ENCODE data around the gene BRCC3.

Gene BRCC3

DNA sequence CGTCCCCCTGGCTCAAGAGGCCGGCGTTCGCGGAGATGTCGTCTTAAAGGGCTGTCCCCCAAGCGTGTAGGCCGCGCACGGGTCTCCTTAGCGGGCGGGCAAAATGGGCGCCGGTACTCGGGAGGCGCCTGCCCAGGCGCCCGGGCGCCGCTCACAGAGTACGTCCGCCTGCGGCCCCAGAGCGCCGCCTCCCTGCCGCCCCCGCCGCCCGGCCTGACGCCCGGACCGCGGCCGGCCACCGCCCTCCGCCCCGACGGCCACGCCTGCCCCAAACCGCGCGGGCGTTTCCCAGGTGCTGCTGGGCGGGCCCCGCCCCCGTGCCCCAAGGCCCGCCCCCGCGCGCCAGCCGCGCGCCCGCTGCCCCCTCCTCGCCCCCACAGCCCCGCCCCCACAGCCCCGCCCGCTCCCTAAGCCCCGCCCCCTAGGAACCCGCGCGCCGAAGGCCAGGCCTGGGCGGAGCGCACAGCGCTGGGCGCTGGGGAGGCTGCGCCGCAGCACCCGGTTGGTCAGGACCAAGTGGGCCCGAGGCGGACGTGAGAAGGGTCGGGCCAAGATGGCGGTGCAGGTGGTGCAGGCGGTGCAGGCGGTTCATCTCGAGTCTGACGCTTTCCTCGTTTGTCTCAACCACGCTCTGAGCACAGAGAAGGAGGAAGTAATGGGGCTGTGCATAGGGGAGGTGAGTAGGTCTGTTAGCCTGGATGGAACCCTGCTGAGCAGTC is at the start of gene BRCC3, which contains the start of the genes CMC4 and MTCP1:
TSS of gene BRCC3 (plus strand) at position 534 of the 719 bp plus-strand sequence. CDS start at position 554, 20 bp downstream.
TSS of gene CMC4 (minus strand) at position 162 of the 719 bp plus-strand sequence. CDS start 7,113 bp downstream, outside the sequence.
TSS of gene MTCP1 (minus strand) at position 162 of the 719 bp plus-strand sequence. CDS start 5,126 bp downstream, outside the sequence.
- DNase-seq (ENCODE audit: low read depth in 2 of 2): peak; percentile 62 to 66

DNA sequence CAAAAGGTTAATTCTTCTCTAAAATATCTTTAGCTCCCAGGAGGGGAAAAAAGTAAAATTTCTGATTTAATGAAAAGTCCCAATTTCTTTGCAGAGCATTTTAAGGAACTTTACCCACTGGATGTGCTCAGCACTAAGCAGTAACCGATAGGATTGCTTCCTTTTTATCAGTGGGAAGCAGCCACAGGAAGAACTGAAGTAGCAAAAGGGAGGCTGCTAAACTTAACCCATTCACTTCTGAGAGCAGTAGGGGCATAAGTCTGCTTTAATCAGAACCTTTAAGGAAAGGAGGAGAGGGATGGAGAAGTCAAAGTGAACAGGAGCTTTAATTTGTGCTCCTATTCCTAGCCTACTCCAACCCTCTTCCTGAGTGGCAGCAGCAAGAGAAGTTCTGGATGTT is 48.7 kb upstream of the BRCC3 start, which contains the start of gene F8:
TSS of gene F8 (minus strand) at position 139 of the 400 bp plus-strand sequence. CDS start 171 bp downstream, outside the sequence.
- DNase-seq (ENCODE audit: low read depth in 2 of 2): no peak

DNA sequence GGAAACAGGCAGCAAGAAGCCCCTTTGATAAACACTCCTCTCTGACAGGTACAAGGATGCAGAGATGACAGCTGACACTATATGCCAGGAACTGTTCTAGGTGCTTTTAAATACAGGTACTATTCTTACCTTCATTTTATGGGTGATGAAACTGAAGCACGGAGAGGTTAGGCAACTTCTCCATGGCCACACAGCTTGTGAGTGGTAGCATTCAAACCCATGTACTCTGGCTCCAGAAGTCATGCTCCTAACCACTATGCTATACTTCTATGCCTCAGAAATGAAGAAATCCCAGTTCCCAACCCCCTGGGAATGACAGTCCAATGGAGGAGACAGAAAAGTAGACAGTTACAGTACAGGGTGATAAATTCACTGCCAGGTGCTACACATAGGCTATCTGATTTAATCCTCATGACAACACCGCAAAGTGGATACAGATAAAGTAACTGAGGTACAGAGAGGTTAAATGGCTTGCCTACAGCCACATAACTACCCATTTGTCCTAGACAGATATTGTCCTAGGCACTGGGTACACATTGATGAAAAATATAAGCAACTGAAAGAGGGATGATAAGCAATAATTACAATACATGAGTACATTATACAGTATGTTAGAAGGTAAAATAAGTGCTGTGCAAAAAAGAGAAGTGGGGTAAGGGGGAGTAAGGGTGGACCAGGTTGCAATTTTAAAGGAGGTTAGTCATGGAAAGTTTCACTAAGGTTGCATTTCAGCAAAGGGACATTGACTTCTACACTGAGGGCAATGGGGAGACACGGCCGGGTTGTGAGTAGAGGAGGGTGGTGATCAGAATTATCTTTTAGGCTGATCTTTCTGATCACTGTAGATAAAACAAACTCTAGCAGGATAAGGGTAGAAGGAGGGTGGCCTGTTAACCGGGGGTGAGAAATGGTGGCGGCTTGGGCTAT is 47.1 kb upstream of the BRCC3 start:
- DNase-seq (ENCODE audit: low read depth in 2 of 2): no peak

DNA sequence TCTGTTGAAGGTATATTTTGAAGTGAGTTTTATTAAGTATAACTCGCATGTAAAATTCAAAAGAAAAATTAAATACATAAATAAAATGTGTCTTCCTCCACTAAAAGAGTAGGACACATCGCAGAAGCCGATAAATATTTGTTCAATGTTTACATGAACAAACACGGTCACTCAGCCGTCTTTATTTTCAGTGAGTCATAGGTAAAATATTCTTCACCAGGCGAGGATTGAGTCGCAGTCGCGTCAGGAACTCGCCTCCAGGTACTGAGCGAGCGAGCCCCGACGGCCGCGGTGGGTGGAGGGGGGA is 44.9 kb upstream of the BRCC3 start:
- no peak for DNase-seq (ENCODE audit: low read depth in 2 of 2)

DNA sequence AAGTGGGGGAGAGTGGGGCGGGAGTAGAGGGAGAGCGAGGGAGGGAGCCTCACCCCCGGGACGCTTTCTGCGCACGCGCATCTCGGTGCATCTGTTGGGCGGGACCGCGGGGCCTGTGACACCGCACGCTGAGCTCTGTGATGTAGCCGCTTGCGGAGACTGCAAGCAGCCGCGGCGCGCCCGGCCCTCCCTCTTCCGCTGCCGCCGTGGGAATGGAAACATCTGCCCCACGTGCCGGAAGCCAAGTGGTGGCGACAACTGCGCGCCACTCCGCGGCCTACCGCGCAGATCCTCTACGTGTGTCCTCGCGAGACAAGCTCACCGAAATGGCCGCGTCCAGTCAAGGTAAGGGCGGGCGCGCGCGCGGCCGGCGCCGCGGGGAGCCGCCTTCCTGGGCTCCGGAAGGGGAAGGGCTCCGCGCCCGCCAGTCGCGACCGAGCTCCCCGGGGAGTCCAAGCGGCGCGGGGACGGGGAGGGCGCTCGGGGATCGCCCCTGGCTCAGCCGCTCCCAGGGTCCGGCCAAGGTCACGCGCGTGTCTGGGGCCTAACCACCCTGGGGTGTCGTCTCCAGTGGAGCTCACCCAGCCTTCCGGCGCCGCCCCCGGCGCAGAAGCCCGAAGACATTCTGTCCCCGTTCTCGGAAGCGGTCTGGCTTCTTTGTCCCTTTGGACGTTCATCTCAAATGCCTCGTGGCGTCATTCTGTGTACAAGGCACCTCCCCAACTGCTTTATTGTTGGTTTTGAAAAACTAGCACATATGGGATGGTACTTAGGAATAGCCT is 44.4 kb upstream of the BRCC3 start, which contains the start of gene FUNDC2:
TSS of gene FUNDC2 (plus strand) at position 118 of the 782 bp plus-strand sequence. CDS start at position 213, 95 bp downstream.
- DNase-seq (ENCODE audit: low read depth in 2 of 2): peak; percentile 82 to 84

DNA sequence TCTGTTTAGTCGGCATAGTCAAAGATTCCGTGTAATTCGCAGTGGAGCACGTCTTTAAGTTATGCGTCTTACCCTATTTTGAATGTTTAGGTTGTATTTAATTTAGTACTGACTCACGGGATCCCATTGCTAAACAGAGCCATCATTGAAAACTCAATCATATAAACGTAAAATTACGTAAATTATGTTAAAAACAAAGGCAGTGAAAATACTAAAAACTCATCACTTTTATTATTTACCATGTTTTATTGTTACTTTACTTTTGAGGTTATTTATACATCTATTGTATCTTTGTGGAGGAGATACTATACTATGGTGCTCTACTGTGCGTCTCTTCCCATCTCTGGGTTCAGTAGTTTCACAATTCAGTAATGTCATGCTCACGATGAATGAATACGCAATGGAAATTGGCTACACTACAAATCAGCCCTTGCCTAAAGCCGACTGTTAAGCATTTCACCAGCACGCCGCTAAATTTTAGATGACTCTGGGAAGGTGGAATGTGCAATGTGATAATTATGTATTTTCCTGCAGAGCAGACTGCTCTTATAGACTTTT is 43.7 kb upstream of the BRCC3 start:
- DNase-seq (ENCODE audit: low read depth in 2 of 2): peak in 1 of 2 donors; percentile 4

DNA sequence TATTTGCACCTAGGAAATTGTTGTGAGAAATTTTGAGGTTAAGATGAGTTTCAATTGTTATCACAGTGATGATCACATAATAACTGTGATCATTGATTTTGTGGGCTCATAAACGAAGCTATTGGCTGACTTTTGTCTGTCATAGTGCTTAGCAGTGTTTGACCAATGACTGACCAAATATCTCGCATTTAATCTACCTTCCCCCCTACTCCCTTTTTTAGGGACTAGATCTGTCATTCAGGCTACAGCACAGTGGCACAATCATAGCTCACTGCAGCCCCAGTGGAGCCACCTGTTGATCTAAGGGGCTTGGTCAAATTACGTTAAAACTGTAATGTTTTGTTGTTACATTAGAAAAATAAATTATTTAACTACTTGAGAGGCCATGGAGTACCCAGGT is 43.2 kb upstream of the BRCC3 start:
- no peak for DNase-seq (ENCODE audit: low read depth in 2 of 2)

DNA sequence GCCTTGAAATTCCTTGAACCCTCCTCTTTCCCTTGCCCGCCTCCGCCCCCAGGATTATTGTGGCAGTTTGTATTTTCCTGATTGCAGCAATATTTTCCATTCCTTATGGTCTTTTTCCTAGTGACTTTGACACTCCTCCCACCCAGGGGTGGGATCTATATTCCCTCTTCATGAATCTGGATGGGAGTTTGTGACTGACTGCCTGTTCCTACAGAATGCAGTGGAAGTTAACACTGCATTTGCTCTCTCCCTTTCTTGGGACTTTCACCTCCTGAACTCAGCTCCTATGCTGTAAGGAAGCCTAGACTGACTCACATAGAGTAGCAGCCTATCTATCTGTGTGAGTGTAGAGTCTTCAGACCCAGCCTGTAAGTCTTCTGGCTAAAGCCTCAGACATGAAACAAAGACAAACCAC is 42.4 kb upstream of the BRCC3 start:
- DNase-seq (ENCODE audit: low read depth in 2 of 2): no peak

DNA sequence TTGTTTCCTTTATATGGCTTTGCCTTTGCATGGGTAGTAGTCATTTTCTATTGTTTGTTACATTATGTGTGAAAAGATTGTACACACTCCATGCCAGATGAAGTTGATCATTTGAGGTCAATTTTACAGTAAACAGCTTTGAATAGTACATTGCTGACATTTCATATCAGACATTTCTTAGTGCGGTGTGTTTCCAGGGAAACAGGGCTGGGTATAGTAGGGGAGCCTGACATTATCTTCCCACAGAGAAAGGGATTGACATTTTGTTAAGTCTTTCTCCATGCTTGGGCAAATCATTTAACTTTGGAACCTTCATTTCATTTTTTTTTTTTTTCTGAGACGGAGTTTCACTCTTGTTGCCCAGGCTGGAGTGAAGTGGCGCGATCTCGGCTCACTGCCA is 39.7 kb upstream of the BRCC3 start:
- DNase-seq (ENCODE audit: low read depth in 2 of 2): no peak

DNA sequence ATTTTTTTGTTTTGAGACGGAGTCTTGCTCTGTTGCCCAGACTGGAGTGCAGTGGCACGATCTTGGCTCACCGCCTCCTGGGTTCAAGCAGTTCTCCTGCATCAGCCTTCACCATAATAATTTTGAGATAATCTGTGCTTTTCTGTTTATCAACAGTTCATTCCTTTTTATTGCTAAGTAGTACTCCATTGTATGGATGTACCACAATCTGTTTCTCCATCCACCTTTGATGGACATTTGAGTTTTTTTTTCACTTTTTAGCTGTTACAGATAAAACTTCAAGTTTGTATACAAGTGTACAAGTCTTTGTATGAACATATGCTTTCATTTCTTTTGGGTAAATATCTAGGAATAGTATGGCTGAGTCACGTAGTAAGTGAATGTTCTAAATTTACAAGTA is 35.6 kb upstream of the BRCC3 start:
- DNase-seq (ENCODE audit: low read depth in 2 of 2): no peak

DNA sequence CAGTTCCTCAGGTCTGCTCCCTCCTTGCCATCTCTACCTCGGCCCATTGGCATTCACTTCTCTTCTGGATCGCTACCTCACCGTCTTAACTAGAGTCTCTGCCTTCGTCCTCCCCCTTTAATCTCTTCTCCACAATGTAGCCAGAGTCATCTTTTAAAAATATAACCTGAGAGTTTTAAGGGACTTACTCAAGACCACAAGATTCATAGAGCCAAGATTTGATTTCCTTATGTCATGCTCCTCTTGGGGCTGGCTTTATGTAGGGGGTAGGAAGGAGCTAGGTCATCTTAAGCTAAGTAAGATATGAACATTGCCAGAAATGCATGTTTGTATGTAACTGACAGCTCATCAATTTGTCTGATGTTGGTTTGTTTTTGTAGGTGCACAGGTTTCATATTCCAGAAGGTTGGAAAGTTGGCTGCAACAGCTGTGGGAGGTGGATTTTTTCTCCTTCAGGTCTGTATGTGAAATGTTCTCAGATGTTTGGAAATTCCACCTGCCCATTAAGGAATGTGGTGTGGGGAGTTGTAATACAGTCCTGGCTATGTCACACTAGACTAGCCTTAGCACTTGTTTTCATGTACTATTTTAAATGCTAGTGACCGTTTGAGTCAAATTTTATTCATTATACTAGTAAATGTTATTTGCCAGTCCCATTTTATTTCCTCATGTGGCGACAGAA is 25.0 kb upstream of the BRCC3 start:
- DNase-seq (ENCODE audit: low read depth in 2 of 2): no peak

DNA sequence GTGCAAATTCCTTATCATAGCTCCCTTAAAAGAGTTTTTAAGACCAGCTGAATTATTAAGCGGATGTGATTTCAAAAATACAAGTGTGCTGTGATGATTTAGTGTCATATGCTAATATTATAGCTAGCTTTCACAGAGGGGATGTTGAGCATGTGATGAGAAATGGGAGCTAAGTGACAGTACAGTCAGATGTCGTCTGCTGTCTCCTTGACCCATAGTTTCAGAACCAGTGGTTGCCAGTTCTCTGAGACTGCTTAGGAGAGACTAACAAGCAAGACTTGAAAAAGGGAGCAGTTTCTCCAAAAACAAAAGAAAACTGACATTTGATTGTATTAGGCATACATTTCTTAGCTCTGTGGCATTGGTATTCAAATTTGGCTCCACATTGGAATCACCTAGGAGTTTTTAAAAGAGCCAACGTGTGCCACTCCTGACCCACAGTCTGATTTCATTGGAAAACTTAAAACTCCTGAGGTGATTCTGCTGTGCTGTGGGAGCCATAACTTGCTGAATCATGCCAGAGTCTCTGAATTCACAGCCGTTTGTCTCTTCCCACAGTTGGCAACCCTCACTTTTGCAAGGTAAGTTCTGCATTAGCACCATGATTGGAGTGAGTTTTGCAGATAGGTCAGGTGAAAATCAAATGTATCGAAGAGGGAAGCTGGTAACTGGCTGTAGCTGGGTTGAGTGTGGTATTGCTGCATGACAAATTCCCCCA is 24.3 kb upstream of the BRCC3 start:
- no peak for DNase-seq (ENCODE audit: low read depth in 2 of 2)

DNA sequence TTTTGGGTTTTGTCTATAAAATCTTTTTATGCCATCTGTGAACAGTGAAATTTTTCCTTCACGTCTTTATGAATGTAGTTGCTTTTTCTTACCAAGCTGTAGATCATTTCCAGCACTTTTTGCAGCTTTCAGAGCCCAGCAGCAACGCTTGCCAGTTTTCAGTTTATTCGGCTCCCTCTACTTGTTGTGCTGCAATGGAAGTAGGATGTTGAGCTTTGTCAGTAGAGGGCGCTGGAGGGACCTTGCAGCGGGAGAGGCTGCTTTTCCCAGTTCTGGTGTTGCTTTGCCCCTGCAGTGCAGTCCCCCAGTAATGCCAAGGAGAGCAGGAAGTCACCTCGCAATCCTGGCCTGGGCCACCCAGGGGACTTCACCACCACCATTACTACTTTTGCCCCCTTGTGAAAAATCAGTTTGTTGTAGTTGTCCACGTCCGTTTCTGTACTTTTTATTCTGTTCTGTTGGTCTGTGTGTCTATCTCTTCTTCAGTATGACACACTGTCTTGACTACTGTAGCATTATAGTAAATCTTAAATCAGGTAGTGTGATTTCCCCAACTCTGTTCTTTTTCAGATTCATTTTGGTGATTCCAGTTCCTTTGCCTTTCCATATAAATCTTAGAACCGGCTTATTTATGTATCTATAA is 22.2 kb upstream of the BRCC3 start:
- peak; percentile 19 to 22 for DNase-seq (ENCODE audit: low read depth in 2 of 2)

DNA sequence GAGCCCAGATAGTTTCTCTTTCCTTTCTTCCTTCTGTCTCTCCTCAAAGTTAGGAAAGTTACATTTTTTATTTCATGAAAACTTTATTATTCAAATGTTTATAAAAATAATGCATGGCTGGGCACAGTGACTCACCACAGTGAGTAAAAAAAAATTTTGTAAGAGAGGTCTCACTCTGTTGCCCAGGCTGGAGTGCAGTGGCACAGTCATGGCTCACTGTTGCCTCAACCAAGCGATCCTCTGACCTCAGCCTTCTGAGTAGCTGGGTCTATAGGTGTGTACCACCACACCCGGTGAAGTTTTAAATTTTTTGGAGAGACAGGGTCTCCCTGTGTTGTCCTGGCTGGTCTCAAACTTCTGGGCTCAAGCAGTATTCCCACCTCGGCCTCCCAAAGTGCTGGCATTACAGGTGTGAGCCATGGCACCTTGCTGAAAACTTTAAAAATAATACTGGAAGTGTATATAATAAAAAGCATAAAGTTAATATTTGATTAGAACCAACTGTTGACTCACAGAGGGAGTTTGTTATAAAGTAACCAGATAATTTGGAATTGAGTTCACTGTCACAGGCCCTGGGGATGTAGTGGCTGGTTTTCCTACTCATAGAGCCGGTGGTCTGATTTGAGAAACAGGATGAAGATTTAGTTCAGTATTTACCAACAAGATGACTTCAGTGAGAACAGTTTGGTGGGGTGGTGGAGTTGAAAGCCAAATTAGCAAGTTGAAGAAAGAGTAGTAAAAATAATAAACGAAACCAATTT is 18.4 kb upstream of the BRCC3 start:
- DNase-seq (ENCODE audit: low read depth in 2 of 2): no peak

DNA sequence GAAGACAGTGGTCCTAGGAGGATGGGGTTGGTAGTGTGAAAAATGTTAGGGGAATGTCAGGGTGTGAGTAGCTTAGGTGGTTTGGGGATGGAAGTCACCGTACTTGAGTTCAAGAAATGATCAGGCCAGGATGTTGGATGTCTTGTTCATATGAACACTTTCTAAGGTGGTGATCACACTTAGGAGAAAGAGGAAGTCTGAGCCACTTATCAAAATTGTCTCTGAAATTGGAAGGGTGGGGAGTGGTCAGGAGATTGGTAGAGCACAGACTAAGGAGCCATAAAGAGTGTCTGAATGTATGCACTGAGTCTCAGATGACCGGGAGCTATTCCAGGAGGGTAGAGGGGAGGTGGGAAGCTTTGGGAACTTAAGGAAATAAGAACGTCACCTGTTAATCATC is 17.7 kb upstream of the BRCC3 start:
- DNase-seq (ENCODE audit: low read depth in 2 of 2): no peak

DNA sequence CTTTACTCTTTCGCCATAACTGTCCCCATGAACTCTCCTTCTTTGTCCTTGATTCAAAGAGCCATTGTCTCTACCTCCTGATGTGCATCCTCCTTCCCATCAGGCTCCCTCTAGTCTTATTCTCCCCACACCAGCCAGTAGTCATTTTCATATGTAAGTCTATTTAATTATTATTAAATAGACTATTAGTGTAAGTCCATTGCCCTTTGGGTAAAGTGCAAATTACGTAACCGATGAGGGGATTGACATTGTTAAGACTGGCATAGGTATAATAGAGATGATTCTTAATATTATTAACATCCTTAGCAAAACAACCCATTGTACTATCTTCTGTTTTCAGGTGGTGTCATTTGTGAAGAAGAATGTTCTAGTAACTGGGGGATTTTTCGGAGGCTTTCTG is 17.1 kb upstream of the BRCC3 start:
- DNase-seq (ENCODE audit: low read depth in 2 of 2): no peak

DNA sequence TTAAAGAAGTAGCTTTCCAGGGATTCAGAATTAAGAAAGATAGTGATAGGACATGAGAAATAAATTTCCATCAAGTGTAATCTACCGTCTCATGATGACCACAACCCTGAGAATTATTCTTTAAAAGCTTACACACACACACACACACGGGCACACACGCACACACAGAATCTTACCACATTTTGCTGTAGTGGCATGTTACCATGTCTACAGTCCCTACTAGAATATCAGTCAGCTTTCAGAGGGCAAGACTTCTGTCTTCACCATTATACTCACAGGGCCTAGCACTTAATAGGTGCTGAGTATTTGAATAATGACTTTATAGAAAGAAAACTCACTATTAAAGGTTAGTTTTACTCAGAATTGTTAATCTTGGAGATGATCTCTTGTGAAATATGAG is 15.8 kb upstream of the BRCC3 start:
- DNase-seq (ENCODE audit: low read depth in 2 of 2): no peak

DNA sequence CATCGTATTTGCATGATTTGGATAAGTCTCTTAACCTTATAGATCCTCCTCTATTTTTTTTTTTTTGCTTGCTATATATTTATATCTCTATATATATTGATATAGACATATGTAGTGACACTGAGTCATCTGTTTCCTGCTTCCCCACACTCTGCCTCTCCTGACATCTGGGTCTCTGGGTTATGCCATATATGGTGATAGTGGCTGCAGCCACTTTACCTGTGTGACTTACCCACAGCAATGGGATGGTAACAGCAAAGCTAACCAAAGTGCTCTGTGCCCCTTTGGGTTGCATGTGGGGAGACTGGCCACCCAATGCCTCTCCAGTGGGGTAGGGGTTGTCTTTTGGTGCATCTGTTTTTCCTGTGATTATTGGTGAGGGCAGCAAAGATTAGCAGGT is 14.8 kb upstream of the BRCC3 start:
- DNase-seq (ENCODE audit: low read depth in 2 of 2): no peak
